Gastrocnemius medialis (tissue), 4 donors: ENCODE measurements around the gene LRRC51. TPM values are rescaled to one million over a fixed set of nuclear protein-coding genes. Genes with fewer than 3 reads are reported as not detected.

Experiments used
- ATAC-seq, 2 donors: fragments of 150-250 bp; one replicate each; pipeline ENCODE4 v1.9.1; 2016
- DNase-seq, 2 donors: peaks; one replicate each; pipeline ENCODE4 v3.0.0-alpha.2; 2019
- H3K27ac ChIP-seq, 4 donors: fragments of 200-600 bp; sonication (generic); 1 replicate in 1 of 4; 2 replicates in 3 of 4; pipeline ENCODE4 v1.5.1; 2016 to 2018; ENCODE audit warnings: mild to moderate bottlenecking in 2 of 4, moderate library complexity in 1 of 4
- H3K27me3 ChIP-seq, 3 donors: fragments of 200-600 bp; sonication (generic) in 2 of 3; 1 replicate in 1 of 3; 2 replicates in 2 of 3; pipeline versions ENCODE4 v1.5.1 to v1.6.0; 2016 to 2019; ENCODE audit warnings: mild to moderate bottlenecking in 1 of 3, moderate library complexity in 1 of 3
- H3K36me3 ChIP-seq, 2 donors: fragments of 200-600 bp; sonication (generic) in 1 of 2; one replicate each; pipeline ENCODE4 v1.5.1; 2017 to 2018
- H3K4me1 ChIP-seq, 2 donors: fragments of 200-600 bp; sonication (generic) in 1 of 2; one replicate each; pipeline ENCODE4 v1.5.1; 2016 to 2017; ENCODE audit warnings: mild to moderate bottlenecking in 2 of 2
- H3K4me3 ChIP-seq, 4 donors: fragments of 200-600 bp; sonication (generic) in 3 of 4; 1 replicate in 1 of 4; 2 replicates in 3 of 4; pipeline ENCODE4 v1.5.1; 2016 to 2019; ENCODE audit warnings: mild to moderate bottlenecking in 2 of 4
- H3K9me3 ChIP-seq, 3 donors: fragments of 200-600 bp; sonication (generic) in 2 of 3; 1 replicate in 1 of 3; 2 replicates in 2 of 3; pipeline ENCODE4 v1.5.1; 2016 to 2019
- POLR2A ChIP-seq, 2 donors: fragments of 450-650 bp; IDR thresholded peaks; one replicate each; pipeline ENCODE4 v1.6.1; 2017; ENCODE audit warnings: antibody characterized with exemption in 2 of 2, mild to moderate bottlenecking in 2 of 2, moderate library complexity in 2 of 2
- in situ Hi-C, 4 donors: fragments of 200-750 bp; cut with MboI; loops; one replicate each; pipeline versions ENCODE4 v1.15.0 to v1.8.0; 2017; ENCODE audit warnings: low sequenced_read_pairs in 4 of 4
- intact Hi-C: fragments of 100-400 bp; cut with DNase I; formaldehyde crosslinking; loops from one replicate; pipeline ENCODE4 v1.15.1; 2023; ENCODE audit warnings: low total_unique reads
- total RNA-seq, 4 donors: library from RNA; depleted of rRNA; stranded (reverse); fragments of >200 nt; gene quantifications; one replicate each; pipeline versions ENCODE4 v1.1.0 to v1.2.3, GENCODE V29; 2016
- TF ChIP-seq, protein P1 (sequence below), 5 experiments: fragments of 450-650 bp in 3 of 5; fragments of 200-600 bp in 2 of 5; sonication (generic) in 2 of 5; IDR thresholded peaks in 4 of 5; conservative IDR thresholded peaks in 1 of 5; 1 replicate in 4 of 5; 2 replicates in 1 of 5; pipeline ENCODE4 v1.5.1; 2016 to 2019; ENCODE audit warnings: antibody characterized with exemption in 5 of 5, mild to moderate bottlenecking in 3 of 5, moderate library complexity in 3 of 5

The LRRC51 gene
- total RNA-seq, 4 donors from 2014 or later: 3.6 to 9.5 (median 5.3) TPM

- TF ChIP-seq, protein P1, sequence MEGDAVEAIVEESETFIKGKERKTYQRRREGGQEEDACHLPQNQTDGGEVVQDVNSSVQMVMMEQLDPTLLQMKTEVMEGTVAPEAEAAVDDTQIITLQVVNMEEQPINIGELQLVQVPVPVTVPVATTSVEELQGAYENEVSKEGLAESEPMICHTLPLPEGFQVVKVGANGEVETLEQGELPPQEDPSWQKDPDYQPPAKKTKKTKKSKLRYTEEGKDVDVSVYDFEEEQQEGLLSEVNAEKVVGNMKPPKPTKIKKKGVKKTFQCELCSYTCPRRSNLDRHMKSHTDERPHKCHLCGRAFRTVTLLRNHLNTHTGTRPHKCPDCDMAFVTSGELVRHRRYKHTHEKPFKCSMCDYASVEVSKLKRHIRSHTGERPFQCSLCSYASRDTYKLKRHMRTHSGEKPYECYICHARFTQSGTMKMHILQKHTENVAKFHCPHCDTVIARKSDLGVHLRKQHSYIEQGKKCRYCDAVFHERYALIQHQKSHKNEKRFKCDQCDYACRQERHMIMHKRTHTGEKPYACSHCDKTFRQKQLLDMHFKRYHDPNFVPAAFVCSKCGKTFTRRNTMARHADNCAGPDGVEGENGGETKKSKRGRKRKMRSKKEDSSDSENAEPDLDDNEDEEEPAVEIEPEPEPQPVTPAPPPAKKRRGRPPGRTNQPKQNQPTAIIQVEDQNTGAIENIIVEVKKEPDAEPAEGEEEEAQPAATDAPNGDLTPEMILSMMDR (IDR thresholded peaks at IDR 0.05 in 4 of 5, conservative IDR thresholded peaks at IDR 0.05 in 1 of 5): no peak
- no peak for TF ChIP-seq POLR2A (IDR thresholded peaks at IDR 0.05)
- peaks cover 0 to 16% of the 10 kb centered on the region in 2 donors for H3K36me3 ChIP-seq
- no peaks in the 10 kb centered on the region for H3K9me3 ChIP-seq
- intact Hi-C loops (loop anchor here (2.0 to 10.0 kb wide), 3 partner anchors 174 to 332 kb away; partner anchors contain the start of genes CLPB, RNF121 and XNDC1N), in situ Hi-C loops (loop anchor here in 2 of 4 donors (10.0 kb wide), 1 partner anchor 332 kb away; the partner anchor contains the start of gene CLPB (in 2 of the 2))
- no peaks in the 10 kb centered on the region for H3K27me3 ChIP-seq
- peak overlapping the region; percentile 71 to 95 (median 88) for H3K4me3 ChIP-seq
- ATAC-seq (no peak), DNase-seq (no peak)
- peaks cover 51% of the 10 kb centered on the region in 2 donors for H3K4me1 ChIP-seq
- peak overlapping the region; percentile 92 to 97 (median 93) for H3K27ac ChIP-seq
Observed at GRCh38 chr11:72102631-72102945, 21.9 kb downstream of the LRRC51 start.

- H3K4me1 ChIP-seq: peaks cover 46 to 49% of the 10 kb centered on the region in 2 donors
- peak within 1 kb of the TSS; percentile 92 to 97 (median 93) for H3K27ac ChIP-seq
- TF ChIP-seq, protein P1 (IDR thresholded peaks at IDR 0.05 in 4 of 5, conservative IDR thresholded peaks at IDR 0.05 in 1 of 5): peak; percentile 46 to 72 (median 60)
- TF ChIP-seq POLR2A (IDR thresholded peaks at IDR 0.05): peak; percentile 83 to 85
- in situ Hi-C loops (loop anchor here in 2 of 4 donors (10.0 kb wide), 1 partner anchor 332 kb away; the partner anchor contains the start of gene CLPB (in 2 of the 2)), intact Hi-C loops (loop anchor here (1.0 to 10.0 kb wide), 6 partner anchors 9 to 332 kb away; partner anchors contain the start of genes ANAPC15, CLPB, LRRC51 and NUMA1)
- no peaks in the 10 kb centered on the region for H3K27me3 ChIP-seq
- DNase-seq: peak; percentile 100
- ATAC-seq: peak; percentile 90 to 94
- peaks cover 0 to 10% of the 10 kb centered on the region in 2 donors for H3K36me3 ChIP-seq
- H3K4me3 ChIP-seq: peak within 1 kb of the TSS; percentile 71 to 95 (median 88)
- H3K9me3 ChIP-seq: no peaks in the 10 kb centered on the region
Observed at GRCh38 chr11:72102946-72103753, 22.5 kb downstream of the LRRC51 start, which contains the start of gene LAMTOR1. Gene LAMTOR1 (minus strand): TSS chr11:72103297. CDS start chr11:72103224, 73 bp downstream.

DNA sequence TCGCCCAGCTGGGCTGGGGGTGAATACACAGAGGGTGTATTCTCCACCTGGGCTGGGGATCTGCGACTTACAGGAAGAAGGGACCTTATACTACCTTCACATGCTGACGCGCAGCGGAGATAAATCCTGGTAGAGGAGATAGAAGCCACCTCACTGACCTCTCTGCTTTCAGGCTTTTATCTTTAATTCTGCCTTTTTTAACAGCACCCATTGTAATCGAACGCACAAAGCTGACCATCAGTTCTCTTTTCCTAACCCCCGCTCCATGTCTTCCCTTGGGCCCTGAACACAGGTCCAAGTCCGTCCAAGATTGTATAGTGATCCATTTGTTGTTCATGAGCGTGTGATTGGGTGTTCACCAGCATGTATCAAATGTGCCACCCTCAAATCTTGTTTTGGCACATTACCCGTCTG is 23.1 kb downstream of the LRRC51 start:
- Histone ChIP-seq H3K27ac (peak overlapping the region; percentile 92 to 97 (median 93)), H3K36me3 (peaks cover 0 to 4% of the 10 kb centered on the region in 2 donors), H3K4me3 (peak overlapping the region; percentile 57 to 95 (median 78)), H3K4me1 (peaks cover 40 to 44% of the 10 kb centered on the region in 2 donors), H3K9me3 (no peaks in the 10 kb centered on the region), H3K27me3 (no peaks in the 10 kb centered on the region)
- in situ Hi-C loops (loop anchor here in 2 of 4 donors (10.0 kb wide), 1 partner anchor 331 kb away; the partner anchor contains the start of gene CLPB (in 2 of the 2)), intact Hi-C loops (loop anchor here (1.0 to 10.0 kb wide), 6 partner anchors 9 to 331 kb away; partner anchors contain the start of genes ANAPC15, CLPB, LRRC51 and NUMA1)
- ATAC-seq (no peak), DNase-seq (no peak)
- TF ChIP-seq, protein P1 (IDR thresholded peaks at IDR 0.05 in 4 of 5, conservative IDR thresholded peaks at IDR 0.05 in 1 of 5): no peak
- TF ChIP-seq POLR2A (IDR thresholded peaks at IDR 0.05): no peak

DNA sequence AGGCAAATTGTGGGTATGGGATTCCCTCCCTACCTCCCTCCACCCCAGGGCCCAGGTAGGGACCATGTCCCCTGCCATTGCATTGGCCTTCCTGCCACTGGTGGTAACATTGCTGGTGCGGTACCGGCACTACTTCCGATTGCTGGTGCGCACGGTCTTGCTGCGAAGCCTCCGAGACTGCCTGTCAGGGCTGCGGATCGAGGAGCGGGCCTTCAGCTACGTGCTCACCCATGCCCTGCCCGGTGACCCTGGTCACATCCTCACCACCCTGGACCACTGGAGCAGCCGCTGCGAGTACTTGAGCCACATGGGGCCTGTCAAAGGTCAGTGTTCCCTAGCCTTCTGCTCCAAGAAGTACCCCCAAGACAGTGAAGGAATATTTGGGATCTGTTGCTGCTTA is 25.2 kb downstream of the LRRC51 start, which contains the start of gene TOMT:
Gene TOMT, plus strand, starts transcription at position 37 of the 400 bp plus-strand sequence. Its CDS starts 28 bp downstream, at position 65.
- Histone ChIP-seq H3K36me3 (peaks cover 0 to 6% of the 10 kb centered on the region in 2 donors), H3K27me3 (no peaks in the 10 kb centered on the region), H3K9me3 (no peaks in the 10 kb centered on the region), H3K27ac (no peak within 1 kb of the TSS), H3K4me1 (peaks cover 20 to 24% of the 10 kb centered on the region in 2 donors), H3K4me3 (no peak within 1 kb of the TSS)
- in situ Hi-C loops: loop anchor here in 2 of 4 donors (10.0 kb wide), 1 partner anchor 329 kb away; the partner anchor contains the start of gene CLPB (in 2 of the 2)
- intact Hi-C loops: loop anchor here (10.0 kb wide), 2 partner anchors 321 to 329 kb away; partner anchors contain the start of gene CLPB
- ATAC-seq (no peak), DNase-seq (no peak)
- TF ChIP-seq, protein P1 (IDR thresholded peaks at IDR 0.05 in 4 of 5, conservative IDR thresholded peaks at IDR 0.05 in 1 of 5): no peak
- no peak for TF ChIP-seq POLR2A (IDR thresholded peaks at IDR 0.05)
